ENCODE data around the gene RCN2. TPM values are rescaled to one million over a fixed set of nuclear protein-coding genes. Genes with fewer than 3 reads are reported as not detected.

The RCN2 gene
- total and polyA plus RNA-seq, 2 of the 13 experiments (the other 11 are each of a cell fraction or from before 2014, with no cell fraction given), result 84.4 to 89.0 TPM

DNA sequence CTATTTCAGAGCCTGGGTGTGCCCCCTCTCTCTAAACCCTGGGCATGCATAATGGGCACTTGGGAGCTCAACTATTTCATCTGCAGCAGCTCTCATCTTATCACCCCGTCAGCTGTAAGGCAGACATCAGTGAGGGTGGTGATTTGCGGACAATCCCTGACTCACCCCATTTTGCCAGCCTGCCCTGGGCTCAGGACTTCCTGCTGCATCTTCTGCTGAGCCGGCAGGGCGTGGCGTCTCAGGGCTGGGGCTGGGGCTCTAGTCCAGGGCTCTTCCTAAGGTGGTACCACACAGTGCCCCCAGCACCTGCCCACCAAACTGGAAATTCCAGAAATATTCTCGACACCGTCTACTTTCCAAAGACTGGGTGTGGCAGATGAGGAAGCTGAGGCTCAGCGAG, 62.5 kb downstream of the RCN2 start:
- intact Hi-C loops (cut with micrococcal nuclease; ENCODE audit: unreplicated experiment), result no loop called here
- FAIRE-seq, result no peak
- Histone ChIP-seq H3K4me2 (ENCODE audit: low read depth, low read length) (no peak overlapping the region), H3K79me2 (ENCODE audit: insufficient read depth, low read length) (no peaks in the 10 kb centered on the region), H3K4me1 (ENCODE audit: insufficient read depth, low read length) (no peaks in the 10 kb centered on the region), H3K9ac (ENCODE audit: insufficient read depth, low read depth, low read length) (no peak overlapping the region), H3K9me3 (ENCODE audit: low read length) (no peaks in the 10 kb centered on the region), H2AFZ (ENCODE audit: low read length) (no peak overlapping the region), H4K20me1 (ENCODE audit: insufficient read depth, low read length) (no peaks in the 10 kb centered on the region), H3K27ac (ENCODE audit: extremely low read length, insufficient read depth, low read length) (no peak overlapping the region), H3K36me3 (replicated peaks in 1 of 2; ENCODE audit: control insufficient read depth in 1 of 2, insufficient read depth in 2 of 2, low read length in 2 of 2) (no peaks in the 10 kb centered on the region), H3K27me3 (ENCODE audit: control insufficient read depth in 1 of 2, insufficient read depth in 2 of 2, low read length in 2 of 2) (peaks cover 8 to 68% of the 10 kb centered on the region in 2 experiments), H3K4me3 (replicated peaks in 1 of 3; ENCODE audit: insufficient read depth in 1 of 3, low read depth in 2 of 3, low read length in 3 of 3) (no peak overlapping the region)
- no peak for DNase-seq (ENCODE audit: low spot score)
- in situ Hi-C loops (cut with HindIII; ENCODE audit: extremely low pct_ligation_motif_present, low pct_unique_long_range_greater_than_20kb), result no loop called here
- ChIA-PET POLR2A (no interaction called here), CTCF (ENCODE audit: low intra/inter-chr PET ratio, low total read pairs) (no interaction called here)
- WGBS (ENCODE audit: low lambda C conversion rate), result 18% methylated on average over 3 of the region's 8 CpGs
- ATAC-seq, result no peak
- no TSS peak for BruUV-seq (replicated peaks)
- TF ChIP-seq ZNF382 (CRISPR knock-in tag; IDR thresholded peaks at IDR 0.05; ENCODE audit: borderline replicate concordance), result no peak
- TF ChIP-seq ZBTB3 (CRISPR knock-in tag; IDR thresholded peaks at IDR 0.05; ENCODE audit: borderline replicate concordance, low read depth), result no peak
- TF ChIP-seq, protein P1, sequence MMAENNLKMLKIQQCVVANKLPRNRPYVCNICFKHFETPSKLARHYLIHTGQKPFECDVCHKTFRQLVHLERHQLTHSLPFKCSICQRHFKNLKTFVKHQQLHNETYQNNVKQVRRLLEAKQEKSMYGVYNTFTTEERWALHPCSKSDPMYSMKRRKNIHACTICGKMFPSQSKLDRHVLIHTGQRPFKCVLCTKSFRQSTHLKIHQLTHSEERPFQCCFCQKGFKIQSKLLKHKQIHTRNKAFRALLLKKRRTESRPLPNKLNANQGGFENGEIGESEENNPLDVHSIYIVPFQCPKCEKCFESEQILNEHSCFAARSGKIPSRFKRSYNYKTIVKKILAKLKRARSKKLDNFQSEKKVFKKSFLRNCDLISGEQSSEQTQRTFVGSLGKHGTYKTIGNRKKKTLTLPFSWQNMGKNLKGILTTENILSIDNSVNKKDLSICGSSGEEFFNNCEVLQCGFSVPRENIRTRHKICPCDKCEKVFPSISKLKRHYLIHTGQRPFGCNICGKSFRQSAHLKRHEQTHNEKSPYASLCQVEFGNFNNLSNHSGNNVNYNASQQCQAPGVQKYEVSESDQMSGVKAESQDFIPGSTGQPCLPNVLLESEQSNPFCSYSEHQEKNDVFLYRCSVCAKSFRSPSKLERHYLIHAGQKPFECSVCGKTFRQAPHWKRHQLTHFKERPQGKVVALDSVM (CRISPR knock-in tag; IDR thresholded peaks at IDR 0.05), result no peak
- no peak for TF ChIP-seq RARA (CRISPR knock-in tag; IDR thresholded peaks at IDR 0.05)
- TF ChIP-seq, protein P2, sequence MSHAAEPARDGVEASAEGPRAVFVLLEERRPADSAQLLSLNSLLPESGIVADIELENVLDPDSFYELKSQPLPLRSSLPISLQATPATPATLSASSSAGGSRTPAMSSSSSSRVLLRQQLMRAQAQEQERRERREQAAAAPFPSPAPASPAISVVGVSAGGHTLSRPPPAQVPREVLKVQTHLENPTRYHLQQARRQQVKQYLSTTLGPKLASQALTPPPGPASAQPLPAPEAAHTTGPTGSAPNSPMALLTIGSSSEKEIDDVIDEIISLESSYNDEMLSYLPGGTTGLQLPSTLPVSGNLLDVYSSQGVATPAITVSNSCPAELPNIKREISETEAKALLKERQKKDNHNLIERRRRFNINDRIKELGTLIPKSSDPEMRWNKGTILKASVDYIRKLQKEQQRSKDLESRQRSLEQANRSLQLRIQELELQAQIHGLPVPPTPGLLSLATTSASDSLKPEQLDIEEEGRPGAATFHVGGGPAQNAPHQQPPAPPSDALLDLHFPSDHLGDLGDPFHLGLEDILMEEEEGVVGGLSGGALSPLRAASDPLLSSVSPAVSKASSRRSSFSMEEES (CRISPR knock-in tag; IDR thresholded peaks at IDR 0.05), result no peak
- TF ChIP-seq CBX5 (CRISPR knock-in tag; IDR thresholded peaks at IDR 0.05; ENCODE audit: borderline replicate concordance), result no peak
- TF ChIP-seq, protein P3, sequence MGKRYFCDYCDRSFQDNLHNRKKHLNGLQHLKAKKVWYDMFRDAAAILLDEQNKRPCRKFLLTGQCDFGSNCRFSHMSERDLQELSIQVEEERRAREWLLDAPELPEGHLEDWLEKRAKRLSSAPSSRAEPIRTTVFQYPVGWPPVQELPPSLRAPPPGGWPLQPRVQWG (CRISPR knock-in tag; IDR thresholded peaks at IDR 0.05; ENCODE audit: borderline replicate concordance, low read depth), result no peak
- no peak for TF ChIP-seq NFIB (CRISPR knock-in tag; IDR thresholded peaks at IDR 0.05; ENCODE audit: borderline replicate concordance)
- TF ChIP-seq, protein P4, sequence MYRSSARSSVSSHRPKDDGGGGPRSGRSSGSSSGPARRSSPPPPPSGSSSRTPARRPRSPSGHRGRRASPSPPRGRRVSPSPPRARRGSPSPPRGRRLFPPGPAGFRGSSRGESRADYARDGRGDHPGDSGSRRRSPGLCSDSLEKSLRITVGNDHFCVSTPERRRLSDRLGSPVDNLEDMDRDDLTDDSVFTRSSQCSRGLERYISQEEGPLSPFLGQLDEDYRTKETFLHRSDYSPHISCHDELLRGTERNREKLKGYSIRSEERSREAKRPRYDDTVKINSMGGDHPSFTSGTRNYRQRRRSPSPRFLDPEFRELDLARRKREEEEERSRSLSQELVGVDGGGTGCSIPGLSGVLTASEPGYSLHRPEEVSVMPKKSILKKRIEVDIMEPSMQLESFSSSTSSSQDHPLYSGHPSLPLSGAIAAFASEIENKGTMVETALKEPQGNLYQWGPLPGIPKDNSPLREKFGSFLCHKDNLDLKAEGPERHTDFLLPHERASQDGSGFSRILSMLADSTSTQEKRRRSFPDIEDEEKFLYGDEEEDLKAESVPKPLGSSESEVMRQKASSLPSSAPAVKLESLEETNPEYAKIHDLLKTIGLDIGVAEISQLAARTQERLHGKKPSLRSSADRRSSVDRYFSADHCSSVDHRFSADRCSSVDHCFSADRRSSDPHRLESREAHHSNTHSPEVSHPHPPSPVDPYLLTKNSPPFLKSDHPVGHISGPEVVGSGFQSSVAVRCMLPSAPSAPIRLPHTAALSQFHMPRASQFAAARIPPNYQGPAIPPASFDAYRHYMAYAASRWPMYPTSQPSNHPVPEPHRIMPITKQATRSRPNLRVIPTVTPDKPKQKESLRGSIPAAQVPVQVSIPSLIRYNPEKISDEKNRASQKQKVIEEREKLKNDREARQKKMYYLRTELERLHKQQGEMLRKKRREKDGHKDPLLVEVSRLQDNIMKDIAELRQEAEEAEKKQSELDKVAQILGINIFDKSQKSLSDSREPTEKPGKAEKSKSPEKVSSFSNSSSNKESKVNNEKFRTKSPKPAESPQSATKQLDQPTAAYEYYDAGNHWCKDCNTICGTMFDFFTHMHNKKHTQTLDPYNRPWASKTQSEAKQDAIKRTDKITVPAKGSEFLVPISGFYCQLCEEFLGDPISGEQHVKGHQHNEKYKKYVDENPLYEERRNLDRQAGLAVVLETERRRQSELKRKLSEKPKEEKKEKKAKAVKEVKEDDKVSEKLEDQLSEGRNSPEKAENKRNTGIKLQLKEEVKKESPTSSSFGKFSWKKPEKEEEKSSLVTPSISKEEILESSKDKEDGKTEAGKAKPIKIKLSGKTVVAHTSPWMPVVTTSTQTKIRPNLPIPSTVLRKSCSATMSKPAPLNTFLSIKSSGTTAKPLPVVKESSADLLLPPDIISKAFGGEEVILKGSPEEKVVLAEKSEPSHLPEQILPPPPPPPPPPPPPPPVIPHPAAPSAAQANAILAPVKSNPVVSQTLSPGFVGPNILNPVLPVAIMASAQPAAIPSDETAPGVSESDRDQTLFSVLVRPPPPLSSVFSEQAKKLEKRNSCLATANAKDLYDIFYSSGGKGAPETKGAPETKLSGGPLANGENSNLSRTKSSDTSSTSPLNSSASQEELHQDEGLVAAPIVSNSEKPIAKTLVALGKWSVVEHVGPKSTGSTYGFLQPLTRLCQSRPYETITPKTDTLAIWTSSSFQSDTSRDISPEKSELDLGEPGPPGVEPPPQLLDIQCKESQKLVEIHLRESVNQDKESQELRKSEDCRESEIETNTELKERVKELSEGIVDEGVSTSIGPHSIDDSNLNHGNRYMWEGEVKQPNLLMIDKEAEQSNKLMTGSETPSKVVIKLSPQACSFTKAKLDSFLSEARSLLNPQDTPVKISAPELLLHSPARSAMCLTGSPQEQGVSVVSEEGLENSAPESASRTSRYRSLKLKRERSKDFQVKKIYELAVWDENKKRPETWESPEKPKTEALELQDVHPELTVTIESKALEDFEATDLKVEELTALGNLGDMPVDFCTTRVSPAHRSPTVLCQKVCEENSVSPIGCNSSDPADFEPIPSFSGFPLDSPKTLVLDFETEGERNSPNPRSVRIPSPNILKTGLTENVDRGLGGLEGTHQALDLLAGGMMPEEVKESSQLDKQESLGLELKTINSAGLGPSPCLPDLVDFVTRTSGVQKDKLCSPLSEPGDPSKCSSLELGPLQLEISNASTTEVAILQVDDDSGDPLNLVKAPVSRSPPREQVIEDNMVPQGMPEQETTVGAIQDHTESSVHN (CRISPR knock-in tag; IDR thresholded peaks at IDR 0.05), result no peak
- no peak for TF ChIP-seq BCL6 (CRISPR knock-in tag; IDR thresholded peaks at IDR 0.05)
- TF ChIP-seq SOX13 (IDR thresholded peaks at IDR 0.05), result no peak
- no peak for TF ChIP-seq SOX13 (CRISPR knock-in tag; conservative IDR thresholded peaks at IDR 0.05 in 1 of 2, IDR thresholded peaks at IDR 0.05 in 1 of 2)
